GM19467 (cell line): ENCODE results near the gene OLIG2.

Experiments
- ATAC-seq: cut with Tn5 transposase; IDR thresholded peaks from one replicate; pipeline ENCODE4 v1.9.1; 2021; ENCODE audit warnings: mild to moderate bottlenecking, moderate library complexity; ENCODE audit not compliant: unreplicated experiment

OLIG2 gene

DNA sequence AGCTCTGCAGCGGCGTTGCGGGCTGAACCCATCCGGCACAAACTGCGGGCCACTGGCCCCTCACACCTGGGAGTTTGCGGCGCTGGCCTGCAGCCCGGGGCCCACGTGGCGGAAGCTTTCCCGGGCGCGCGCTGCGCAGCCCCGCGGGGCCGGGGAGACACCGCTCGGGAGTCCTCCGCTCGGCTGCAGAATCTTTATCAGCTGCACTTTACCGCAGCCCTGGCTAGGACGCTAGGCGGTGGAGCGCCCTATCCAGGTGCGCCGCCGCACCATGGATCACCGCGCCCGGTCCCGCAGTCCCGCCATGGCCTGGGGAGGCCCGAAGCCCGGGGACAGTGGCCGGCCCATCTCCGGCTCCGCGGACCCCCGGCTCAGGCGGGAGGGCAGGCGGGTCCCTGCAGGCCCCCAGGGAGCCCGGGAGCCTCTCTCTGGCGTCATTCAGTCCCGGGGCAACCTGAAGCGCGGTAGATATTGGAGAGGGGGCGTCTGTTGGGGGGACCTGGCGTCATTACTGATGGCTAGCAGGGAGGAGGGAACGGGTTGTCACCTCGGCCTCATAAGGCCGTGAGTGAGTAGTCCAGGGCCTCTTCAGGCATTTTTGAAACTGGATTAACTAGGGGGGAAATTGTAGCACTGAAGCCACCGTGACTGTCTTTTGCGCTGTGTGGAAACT is 5.7 kb upstream of the OLIG2 start:
- ATAC-seq: no peak

DNA sequence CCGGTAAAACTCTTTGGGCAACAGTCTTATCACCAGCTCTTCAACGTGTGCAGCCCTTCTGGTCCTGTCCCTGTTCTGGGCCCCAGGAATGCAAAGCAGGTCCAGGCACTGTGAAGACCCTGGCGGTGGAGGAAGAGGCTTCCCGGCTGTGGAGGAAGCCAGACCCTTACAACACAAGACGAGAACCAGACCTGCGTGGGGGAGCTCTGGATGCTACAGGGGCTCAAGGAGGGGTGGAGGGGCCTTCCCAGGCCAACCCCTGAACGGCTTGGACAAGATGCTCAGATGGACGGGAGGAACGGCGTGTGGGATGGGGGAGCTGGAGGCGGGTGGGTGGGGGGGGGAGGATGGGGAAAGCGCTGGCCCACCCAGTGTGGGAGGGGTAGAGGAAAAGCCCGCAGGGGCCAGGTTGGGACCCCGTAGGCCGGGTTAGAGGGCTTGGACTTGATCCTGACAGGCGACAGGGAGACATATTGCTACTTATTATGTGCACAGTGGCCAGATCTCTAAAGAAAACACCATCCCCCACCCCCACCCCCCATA is 5.1 kb upstream of the OLIG2 start:
- ATAC-seq: no peak

DNA sequence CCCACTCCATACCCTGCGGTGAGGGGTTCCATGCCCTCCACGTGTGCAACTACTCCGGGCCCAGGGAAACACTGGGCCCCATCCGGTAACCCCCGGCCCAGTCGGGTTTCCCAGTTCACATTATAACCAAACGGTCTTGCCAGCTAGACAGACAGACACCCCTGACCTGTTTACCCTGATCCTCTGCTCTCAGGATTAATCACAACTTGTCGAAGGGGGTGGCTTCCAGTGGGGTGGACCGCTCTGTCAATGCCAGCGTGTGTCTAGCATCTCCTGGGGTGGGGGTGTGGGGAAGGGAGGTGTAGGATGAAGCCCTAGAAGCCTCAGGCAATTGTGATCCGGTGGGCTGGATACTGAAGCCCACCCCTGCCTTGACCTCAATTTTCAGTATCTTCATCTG is 4.6 kb upstream of the OLIG2 start:
- no peak for ATAC-seq

DNA sequence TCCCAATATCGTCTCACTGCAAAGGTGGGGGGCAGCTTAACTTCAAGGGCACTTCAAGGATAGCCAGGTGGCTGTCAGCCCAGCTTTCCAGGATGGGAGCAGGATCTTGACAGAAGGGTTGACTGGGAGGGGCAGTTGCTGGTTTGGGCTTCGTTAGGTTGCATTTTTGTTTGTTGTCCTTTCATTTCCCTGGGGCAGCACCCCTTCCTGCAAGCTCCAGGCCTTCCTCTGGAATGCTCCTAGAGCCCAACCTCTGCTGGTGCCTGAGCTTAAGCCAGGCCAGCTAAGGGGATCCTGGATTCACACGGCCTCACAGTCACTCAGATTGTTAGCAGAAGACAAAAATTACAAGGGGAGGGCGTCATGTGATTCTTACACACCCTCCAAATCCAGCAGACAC is 4.1 kb upstream of the OLIG2 start:
- ATAC-seq: no peak

DNA sequence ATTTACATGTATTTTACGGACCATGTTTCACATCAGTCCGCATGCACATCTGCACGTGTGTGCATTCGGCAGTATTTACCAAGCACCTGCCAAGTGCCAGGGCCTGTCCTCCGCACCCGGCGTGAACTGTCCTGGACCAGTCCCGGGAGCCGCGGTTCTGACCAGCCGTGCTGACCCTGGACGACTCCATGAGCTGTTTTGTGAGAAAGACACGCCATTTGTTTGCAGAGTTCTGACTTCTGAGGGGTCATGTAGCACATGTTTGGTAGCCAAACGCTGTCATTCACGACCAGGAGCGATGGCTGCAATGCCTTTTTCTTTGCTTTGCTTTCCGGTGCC is 3.3 kb upstream of the OLIG2 start:
- ATAC-seq: no peak

DNA sequence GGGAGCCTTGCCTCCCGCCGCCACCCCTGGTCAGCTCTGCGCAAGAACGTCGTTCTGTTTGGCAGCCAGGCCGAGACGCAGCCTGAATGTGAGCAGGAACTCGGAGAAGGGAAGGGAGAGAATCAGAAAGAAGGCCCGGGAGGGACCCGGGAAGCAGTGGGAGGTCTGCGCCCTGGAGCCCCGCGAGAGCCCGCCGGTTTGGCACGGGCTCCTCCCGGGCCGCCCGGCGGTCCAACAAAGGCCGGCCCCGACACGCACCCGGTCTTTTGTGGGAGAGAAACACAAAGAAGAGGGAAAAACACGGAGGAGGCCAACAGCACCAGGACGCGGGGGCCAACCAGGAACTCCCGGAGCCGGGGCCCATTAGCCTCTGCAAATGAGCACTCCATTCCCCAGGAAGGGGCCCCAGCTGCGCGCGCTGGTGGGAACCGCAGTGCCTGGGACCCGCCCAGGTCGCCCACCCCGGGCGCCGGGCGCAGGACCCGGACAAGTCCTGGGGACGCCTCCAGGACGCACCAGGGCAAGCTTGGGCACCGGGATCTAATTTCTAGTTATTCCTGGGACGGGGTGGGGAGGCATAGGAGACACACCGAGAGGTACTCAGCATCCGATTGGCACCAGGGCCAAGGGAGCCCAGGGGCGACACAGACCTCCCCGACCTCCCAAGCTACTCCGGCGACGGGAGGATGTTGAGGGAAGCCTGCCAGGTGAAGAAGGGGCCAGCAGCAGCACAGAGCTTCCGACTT is 2.7 kb upstream of the OLIG2 start:
- no peak for ATAC-seq

DNA sequence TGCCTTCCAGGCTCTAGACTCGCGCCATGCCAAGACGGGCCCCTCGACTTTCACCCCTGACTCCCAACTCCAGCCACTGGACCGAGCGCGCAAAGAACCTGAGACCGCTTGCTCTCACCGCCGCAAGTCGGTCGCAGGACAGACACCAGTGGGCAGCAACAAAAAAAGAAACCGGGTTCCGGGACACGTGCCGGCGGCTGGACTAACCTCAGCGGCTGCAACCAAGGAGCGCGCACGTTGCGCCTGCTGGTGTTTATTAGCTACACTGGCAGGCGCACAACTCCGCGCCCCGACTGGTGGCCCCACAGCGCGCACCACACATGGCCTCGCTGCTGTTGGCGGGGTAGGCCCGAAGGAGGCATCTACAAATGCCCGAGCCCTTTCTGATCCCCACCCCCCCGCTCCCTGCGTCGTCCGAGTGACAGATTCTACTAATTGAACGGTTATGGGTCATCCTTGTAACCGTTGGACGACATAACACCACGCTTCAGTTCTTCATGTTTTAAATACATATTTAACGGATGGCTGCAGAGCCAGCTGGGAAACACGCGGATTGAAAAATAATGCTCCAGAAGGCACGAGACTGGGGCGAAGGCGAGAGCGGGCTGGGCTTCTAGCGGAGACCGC is 2.0 kb upstream of the OLIG2 start:
- no peak for ATAC-seq

DNA sequence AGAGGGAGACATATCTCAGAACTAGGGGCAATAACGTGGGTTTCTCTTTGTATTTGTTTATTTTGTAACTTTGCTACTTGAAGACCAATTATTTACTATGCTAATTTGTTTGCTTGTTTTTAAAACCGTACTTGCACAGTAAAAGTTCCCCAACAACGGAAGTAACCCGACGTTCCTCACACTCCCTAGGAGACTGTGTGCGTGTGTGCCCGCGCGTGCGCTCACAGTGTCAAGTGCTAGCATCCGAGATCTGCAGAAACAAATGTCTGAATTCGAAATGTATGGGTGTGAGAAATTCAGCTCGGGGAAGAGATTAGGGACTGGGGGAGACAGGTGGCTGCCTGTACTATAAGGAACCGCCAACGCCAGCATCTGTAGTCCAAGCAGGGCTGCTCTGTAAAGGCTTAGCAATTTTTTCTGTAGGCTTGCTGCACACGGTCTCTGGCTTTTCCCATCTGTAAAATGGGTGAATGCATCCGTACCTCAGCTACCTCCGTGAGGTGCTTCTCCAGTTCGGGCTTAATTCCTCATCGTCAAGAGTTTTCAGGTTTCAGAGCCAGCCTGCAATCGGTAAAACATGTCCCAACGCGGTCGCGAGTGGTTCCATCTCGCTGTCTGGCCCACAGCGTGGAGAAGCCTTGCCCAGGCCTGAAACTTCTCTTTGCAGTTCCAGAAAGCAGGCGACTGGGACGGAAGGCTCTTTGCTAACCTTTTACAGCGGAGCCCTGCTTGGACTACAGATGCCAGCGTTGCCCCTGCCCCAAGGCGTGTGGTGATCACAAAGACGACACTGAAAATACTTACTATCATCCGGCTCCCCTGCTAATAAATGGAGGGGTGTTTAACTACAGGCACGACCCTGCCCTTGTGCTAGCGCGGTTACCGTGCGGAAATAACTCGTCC is 1.3 kb upstream of the OLIG2 start:
- ATAC-seq: no peak

DNA sequence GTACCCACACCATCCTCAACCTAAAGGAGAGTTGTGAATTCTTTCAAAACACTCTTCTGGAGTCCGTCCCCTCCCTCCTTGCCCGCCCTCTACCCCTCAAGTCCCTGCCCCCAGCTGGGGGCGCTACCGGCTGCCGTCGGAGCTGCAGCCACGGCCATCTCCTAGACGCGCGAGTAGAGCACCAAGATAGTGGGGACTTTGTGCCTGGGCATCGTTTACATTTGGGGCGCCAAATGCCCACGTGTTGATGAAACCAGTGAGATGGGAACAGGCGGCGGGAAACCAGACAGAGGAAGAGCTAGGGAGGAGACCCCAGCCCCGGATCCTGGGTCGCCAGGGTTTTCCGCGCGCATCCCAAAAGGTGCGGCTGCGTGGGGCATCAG is 638 bp upstream of the OLIG2 start:
- no peak for ATAC-seq

DNA sequence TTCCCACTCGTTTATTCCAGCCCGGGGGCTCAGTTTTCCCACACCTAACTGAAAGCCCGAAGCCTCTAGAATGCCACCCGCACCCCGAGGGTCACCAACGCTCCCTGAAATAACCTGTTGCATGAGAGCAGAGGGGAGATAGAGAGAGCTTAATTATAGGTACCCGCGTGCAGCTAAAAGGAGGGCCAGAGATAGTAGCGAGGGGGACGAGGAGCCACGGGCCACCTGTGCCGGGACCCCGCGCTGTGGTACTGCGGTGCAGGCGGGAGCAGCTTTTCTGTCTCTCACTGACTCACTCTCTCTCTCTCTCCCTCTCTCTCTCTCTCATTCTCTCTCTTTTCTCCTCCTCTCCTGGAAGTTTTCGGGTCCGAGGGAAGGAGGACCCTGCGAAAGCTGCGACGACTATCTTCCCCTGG is 716 bp downstream of the OLIG2 start:
- ATAC-seq: no peak

DNA sequence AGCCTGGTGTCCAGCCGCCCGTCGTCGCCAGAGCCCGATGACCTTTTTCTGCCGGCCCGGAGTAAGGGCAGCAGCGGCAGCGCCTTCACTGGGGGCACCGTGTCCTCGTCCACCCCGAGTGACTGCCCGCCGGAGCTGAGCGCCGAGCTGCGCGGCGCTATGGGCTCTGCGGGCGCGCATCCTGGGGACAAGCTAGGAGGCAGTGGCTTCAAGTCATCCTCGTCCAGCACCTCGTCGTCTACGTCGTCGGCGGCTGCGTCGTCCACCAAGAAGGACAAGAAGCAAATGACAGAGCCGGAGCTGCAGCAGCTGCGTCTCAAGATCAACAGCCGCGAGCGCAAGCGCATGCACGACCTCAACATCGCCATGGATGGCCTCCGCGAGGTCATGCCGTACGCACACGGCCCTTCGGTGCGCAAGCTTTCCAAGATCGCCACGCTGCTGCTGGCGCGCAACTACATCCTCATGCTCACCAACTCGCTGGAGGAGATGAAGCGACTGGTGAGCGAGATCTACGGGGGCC is 1.2 kb downstream of the OLIG2 start:
- ATAC-seq: no peak

DNA sequence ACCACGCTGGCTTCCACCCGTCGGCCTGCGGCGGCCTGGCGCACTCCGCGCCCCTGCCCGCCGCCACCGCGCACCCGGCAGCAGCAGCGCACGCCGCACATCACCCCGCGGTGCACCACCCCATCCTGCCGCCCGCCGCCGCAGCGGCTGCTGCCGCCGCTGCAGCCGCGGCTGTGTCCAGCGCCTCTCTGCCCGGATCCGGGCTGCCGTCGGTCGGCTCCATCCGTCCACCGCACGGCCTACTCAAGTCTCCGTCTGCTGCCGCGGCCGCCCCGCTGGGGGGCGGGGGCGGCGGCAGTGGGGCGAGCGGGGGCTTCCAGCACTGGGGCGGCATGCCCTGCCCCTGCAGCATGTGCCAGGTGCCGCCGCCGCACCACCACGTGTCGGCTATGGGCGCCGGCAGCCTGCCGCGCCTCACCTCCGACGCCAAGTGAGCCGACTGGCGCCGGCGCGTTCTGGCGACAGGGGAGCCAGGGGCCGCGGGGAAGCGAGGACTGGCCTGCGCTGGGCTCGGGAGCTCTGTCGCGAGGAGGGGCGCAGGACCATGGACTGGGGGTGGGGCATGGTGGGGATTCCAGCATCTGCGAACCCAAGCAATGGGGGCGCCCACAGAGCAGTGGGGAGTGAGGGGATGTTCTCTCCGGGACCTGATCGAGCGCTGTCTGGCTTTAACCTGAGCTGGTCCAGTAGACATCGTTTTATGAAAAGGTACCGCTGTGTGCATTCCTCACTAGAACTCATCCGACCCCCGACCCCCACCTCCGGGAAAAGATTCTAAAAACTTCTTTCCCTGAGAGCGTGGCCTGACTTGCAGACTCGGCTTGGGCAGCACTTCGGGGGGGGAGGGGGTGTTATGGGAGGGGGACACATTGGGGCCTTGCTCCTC is 1.9 kb downstream of the OLIG2 start:
- no peak for ATAC-seq

DNA sequence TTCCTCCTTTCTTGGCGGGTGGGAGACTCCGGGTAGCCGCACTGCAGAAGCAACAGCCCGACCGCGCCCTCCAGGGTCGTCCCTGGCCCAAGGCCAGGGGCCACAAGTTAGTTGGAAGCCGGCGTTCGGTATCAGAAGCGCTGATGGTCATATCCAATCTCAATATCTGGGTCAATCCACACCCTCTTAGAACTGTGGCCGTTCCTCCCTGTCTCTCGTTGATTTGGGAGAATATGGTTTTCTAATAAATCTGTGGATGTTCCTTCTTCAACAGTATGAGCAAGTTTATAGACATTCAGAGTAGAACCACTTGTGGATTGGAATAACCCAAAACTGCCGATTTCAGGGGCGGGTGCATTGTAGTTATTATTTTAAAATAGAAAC is 2.5 kb downstream of the OLIG2 start:
- no peak for ATAC-seq

DNA sequence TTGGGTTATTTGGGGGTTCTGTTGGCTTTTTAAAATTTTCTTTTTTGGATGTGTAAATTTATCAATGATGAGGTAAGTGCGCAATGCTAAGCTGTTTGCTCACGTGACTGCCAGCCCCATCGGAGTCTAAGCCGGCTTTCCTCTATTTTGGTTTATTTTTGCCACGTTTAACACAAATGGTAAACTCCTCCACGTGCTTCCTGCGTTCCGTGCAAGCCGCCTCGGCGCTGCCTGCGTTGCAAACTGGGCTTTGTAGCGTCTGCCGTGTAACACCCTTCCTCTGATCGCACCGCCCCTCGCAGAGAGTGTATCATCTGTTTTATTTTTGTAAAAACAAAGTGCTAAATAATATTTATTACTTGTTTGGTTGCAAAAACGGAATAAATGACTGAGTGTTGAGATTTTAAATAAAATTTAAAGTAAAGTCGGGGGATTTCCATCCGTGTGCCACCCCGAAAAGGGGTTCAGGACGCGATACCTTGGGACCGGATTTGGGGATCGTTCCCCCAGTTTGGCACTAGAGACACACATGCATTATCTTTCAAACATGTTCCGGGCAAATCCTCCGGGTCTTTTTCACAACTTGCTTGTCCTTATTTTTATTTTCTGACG is 3.1 kb downstream of the OLIG2 start:
- ATAC-seq: no peak

DNA sequence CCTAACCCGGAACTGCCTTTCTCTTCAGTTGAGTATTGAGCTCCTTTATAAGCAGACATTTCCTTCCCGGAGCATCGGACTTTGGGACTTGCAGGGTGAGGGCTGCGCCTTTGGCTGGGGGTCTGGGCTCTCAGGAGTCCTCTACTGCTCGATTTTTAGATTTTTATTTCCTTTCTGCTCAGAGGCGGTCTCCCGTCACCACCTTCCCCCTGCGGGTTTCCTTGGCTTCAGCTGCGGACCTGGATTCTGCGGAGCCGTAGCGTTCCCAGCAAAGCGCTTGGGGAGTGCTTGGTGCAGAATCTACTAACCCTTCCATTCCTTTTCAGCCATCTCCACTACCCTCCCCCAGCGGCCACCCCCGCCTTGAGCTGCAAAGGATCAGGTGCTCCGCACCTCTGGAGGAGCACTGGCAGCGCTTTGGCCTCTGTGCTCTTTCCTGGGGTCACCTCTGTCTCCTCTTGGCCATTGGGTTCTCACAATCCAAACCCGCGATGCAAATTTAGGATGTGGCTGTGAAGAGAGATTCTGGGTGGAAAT is 3.7 kb downstream of the OLIG2 start:
- no peak for ATAC-seq

DNA sequence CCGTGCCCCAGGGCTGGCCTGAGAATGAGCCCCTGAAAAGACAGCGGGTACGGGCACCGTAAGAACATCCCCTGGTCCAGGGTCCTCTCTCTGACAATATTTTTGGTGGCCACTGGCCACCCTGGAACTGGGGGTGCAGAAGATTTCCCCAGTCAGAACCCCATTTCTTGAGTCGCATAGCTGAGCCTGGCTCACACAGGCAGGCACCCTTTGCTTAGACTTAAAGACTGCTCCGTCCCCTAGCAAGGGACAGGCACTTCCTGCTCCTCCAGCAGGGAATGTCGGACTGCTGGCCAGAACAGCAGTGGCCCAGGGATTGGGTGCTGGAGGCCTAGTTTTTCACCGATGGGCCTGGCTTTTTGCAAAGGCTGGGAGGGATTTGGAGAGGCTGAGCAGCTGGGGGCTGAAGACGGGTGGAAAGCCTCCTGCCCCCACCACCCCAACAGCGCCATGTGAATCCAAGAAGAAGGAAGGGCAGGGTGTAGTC is 4.3 kb downstream of the OLIG2 start:
- no peak for ATAC-seq

DNA sequence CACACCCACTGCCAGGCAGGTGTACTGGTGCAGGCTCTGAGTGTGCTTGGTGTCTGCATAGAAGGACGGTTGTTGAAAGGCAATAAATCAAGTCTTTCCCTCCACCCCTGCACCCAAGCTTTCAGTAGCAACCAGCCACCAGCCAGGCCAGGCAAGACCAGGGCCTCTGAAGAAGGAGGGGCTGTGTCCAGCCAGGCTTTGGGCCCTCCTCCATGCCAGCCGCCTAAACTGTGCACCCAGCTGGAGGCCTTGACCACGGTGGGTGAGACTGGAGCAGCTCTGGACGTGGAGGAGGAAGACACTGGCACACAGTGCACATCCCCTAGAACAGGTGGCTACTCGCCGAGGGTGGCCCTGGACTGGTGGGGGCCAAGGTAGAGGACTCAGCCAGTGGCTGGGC is 4.9 kb downstream of the OLIG2 start:
- no peak for ATAC-seq

DNA sequence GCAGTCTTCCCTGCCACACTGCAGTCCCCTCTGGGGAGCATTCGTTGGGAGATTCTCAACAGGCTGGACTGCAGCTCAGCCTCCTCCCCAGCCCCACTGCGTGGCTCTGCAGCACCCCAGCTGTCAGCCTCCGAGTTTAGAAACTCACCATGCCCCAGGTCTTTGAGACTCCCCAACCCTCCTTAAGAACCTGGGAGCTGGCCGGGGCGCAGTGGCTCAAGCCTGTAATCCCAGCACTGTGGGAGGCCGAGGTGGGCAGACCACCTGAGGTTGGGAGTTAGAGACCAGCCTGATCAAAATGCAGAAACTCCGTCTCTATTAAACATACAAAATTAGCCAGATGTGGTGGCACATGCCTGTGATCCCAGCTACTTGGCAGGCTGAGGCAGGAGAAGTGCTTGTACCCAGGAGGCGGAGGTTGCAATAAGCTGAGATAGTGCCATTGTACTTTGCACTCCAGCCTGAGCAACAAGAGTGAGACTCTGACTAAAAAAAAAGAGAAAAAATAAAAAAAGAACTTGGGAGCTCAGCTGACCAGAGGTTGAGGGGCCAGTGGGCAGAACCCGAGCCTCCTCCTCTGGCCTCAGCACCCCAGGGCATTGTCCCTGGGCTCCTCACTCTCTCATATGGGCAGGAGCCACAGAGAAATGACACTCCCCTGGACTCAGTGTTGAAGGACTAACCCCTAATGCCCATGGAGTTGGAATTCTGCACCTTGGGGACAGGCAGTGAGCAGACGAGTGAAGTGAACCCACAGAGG is 5.6 kb downstream of the OLIG2 start:
- no peak for ATAC-seq
